Central memory CD4-positive, alpha-beta T cell (primary cell): ENCODE data around the gene ADAMTS12.
"Not testable (repeated sequence)": the region's sequence is repeated elsewhere in the genome, so short reads cannot be mapped to it uniquely, and the experiment has no call there.

ENCODE experiments used
- DNase-seq: peaks from one replicate; pipeline ENCODE4 v3.0.0; 2022

Gene ADAMTS12

GRCh38 chr5:33576726-33577590 is 314.8 kb downstream of the ADAMTS12 start:
- DNase-seq, result no peak

- DNase-seq, result no peak
These were observed 326.5 kb downstream of the ADAMTS12 start for GRCh38 chr5:33565324-33565723.

- DNase-seq, result no peak
These were observed 327.5 kb downstream of the ADAMTS12 start for GRCh38 chr5:33563983-33564908.

- no peak for DNase-seq
These were observed 328.3 kb downstream of the ADAMTS12 start for GRCh38 chr5:33563530-33563929.

GRCh38 chr5:33558489-33558888 is 333.3 kb downstream of the ADAMTS12 start:
- DNase-seq, result no peak

- DNase-seq, result no peak
These were observed 334.2 kb downstream of the ADAMTS12 start for GRCh38 chr5:33557605-33558004.

- DNase-seq, result no peak
These were observed 335.2 kb downstream of the ADAMTS12 start for GRCh38 chr5:33556330-33557328.

GRCh38 chr5:33549982-33550567 is 341.7 kb downstream of the ADAMTS12 start:
- DNase-seq, result no peak

- not testable (repeated sequence) for DNase-seq
These were observed 352.0 kb downstream of the ADAMTS12 start for GRCh38 chr5:33539790-33540189.

GRCh38 chr5:33539212-33539611 is 352.6 kb downstream of the ADAMTS12 start:
- no peak for DNase-seq

- no peak for DNase-seq
These were observed 353.6 kb downstream of the ADAMTS12 start for GRCh38 chr5:33538201-33538600.

- no peak for DNase-seq
These were observed 354.6 kb downstream of the ADAMTS12 start for GRCh38 chr5:33537240-33537639.

GRCh38 chr5:33536802-33537201 is 355.0 kb downstream of the ADAMTS12 start:
- DNase-seq, result no peak

GRCh38 chr5:33531824-33532223 is 360.0 kb downstream of the ADAMTS12 start:
- DNase-seq, result no peak

GRCh38 chr5:33531037-33531298 is 360.8 kb downstream of the ADAMTS12 start:
- DNase-seq, result no peak

- DNase-seq, result no peak
These were observed 361.4 kb downstream of the ADAMTS12 start for GRCh38 chr5:33530183-33531036.

- no peak for DNase-seq
These were observed 364.1 kb downstream of the ADAMTS12 start for GRCh38 chr5:33527696-33528095.

- DNase-seq, result no peak
These were observed 365.0 kb downstream of the ADAMTS12 start for GRCh38 chr5:33526755-33527154.

GRCh38 chr5:33524476-33524875 is 367.3 kb downstream of the ADAMTS12 start:
- DNase-seq, result no peak

- no peak for DNase-seq
These were observed 368.5 kb downstream of the ADAMTS12 start for GRCh38 chr5:33523208-33523771.

GRCh38 chr5:33516421-33516820 is 375.4 kb downstream of the ADAMTS12 start:
- no peak for DNase-seq
